GM20000 (cell line): ENCODE measurements around the gene HOXB13.

ENCODE experiments used
- DNase-seq: peaks from one replicate; pipeline ENCODE4 v3.0.0; 2012; ENCODE audit warnings: low spot score
- CTCF ChIP-seq: IDR thresholded peaks from 2 replicates; pipeline ENCODE4 v1.5.1; 2012; ENCODE audit warnings: mild to moderate bottlenecking, control low read depth; ENCODE audit errors: extremely low read depth, missing control alignments

Gene HOXB13

GRCh38 chr17:48728232-48729231 lies at the start of gene HOXB13:
HOXB13 (minus strand) TSS chr17:48728750; CDS start chr17:48728593, 157 bp downstream.
- no peak for DNase-seq
- no peak for TF ChIP-seq CTCF

- no peak for TF ChIP-seq CTCF
- no peak for DNase-seq
Measured at GRCh38 chr17:48776602-48777001, 48.1 kb upstream of the HOXB13 start.

- no peak for DNase-seq
Measured at GRCh38 chr17:48773245-48773644, 44.7 kb upstream of the HOXB13 start.

GRCh38 chr17:48770954-48771353 lies 42.4 kb upstream of the HOXB13 start:
- TF ChIP-seq CTCF: no peak

More at GRCh38 chr17:48773245-48773644, 44.7 kb upstream of the HOXB13 start:
- TF ChIP-seq CTCF: no peak

GRCh38 chr17:48769009-48769675 lies 40.6 kb upstream of the HOXB13 start:
- DNase-seq: no peak
- TF ChIP-seq CTCF: no peak

More at GRCh38 chr17:48770954-48771353, 42.4 kb upstream of the HOXB13 start:
- DNase-seq: no peak

- no peak for TF ChIP-seq CTCF
- no peak for DNase-seq
Measured at GRCh38 chr17:48767263-48767774, 38.8 kb upstream of the HOXB13 start.

- no peak for TF ChIP-seq CTCF
- DNase-seq: no peak
Measured at GRCh38 chr17:48761114-48761513, 32.6 kb upstream of the HOXB13 start.
